Peyer's patch (tissue), 4 donors: ENCODE results near the gene GTF2H4. TPM values are rescaled to one million over a fixed set of nuclear protein-coding genes. Genes with fewer than 3 reads are reported as not detected.

Source experiments
- DNase-seq, 3 donors: peaks; one replicate each; pipeline ENCODE4 v3.0.0-alpha.2; 2017 to 2019
- H3K27ac ChIP-seq, 4 donors: fragments of 200-600 bp; sonication (generic); one replicate each; pipeline ENCODE4 v1.5.1; 2016 to 2019
- H3K27me3 ChIP-seq, 2 donors: fragments of 200-600 bp; sonication (generic); one replicate each; pipeline ENCODE4 v1.5.1; 2019
- H3K36me3 ChIP-seq, 3 donors: fragments of 200-600 bp; sonication (generic); one replicate each; pipeline ENCODE4 v1.5.1; 2016 to 2019
- H3K4me1 ChIP-seq, 4 donors: fragments of 200-600 bp; sonication (generic); one replicate each; pipeline ENCODE4 v1.5.1; 2016 to 2019
- H3K4me3 ChIP-seq, 4 donors: fragments of 200-600 bp; sonication (generic); 1 replicate in 3 of 4; 2 replicates in 1 of 4; pipeline ENCODE4 v1.5.1; 2016 to 2019; ENCODE audit warnings: mild to moderate bottlenecking in 1 of 4
- H3K9me3 ChIP-seq, 4 donors: fragments of 200-600 bp; sonication (generic); one replicate each; pipeline ENCODE4 v1.5.1; 2016 to 2019; ENCODE audit warnings: mild to moderate bottlenecking in 1 of 4
- CTCF ChIP-seq, 6 experiments: fragments of 450-650 bp in 4 of 6; fragments of 200-600 bp in 2 of 6; sonication (generic) in 1 of 6; IDR thresholded peaks; one replicate each; pipeline ENCODE4 v1.5.1; 2017 to 2019; ENCODE audit warnings: antibody characterized with exemption in 6 of 6, mild to moderate bottlenecking in 3 of 6, moderate library complexity in 1 of 6
- POLR2A ChIP-seq, 2 donors: fragments of 450-650 bp; IDR thresholded peaks; one replicate each; pipeline ENCODE4 v1.5.1; 2017; ENCODE audit warnings: antibody characterized with exemption in 2 of 2, mild to moderate bottlenecking in 2 of 2, moderate library complexity in 2 of 2
- small RNA-seq, 2 donors: library from RNA; depleted of rRNA; stranded (forward); fragments of <200 nt; gene quantifications; one replicate each; pipeline ENCODE3, GENCODE V24; 2016
- total RNA-seq, 4 donors: library from RNA; depleted of rRNA; stranded (reverse); fragments of >200 nt; gene quantifications; one replicate each; pipeline ENCODE4 v1.1.0, GENCODE V29; 2016

The GTF2H4 gene
- total RNA-seq, 4 donors from 2014 or later = 10.7 to 21.3 (median 17.0) TPM

- Histone ChIP-seq H3K4me3 (no peak overlapping the region), H3K36me3 (no peaks in the 10 kb centered on the region), H3K4me1 (peaks cover 0 to 2% (median under 1%) of the 10 kb centered on the region in 4 donors), H3K27ac (no peak overlapping the region), H3K27me3 (no peaks in the 10 kb centered on the region), H3K9me3 (no peaks in the 10 kb centered on the region)
- DNase-seq = no peak
- no peak for TF ChIP-seq POLR2A (IDR thresholded peaks at IDR 0.05)
- no peak for TF ChIP-seq CTCF (IDR thresholded peaks at IDR 0.05)
Measured at GRCh38 chr6:30960907-30961673, 53.1 kb downstream of the GTF2H4 start.

- TF ChIP-seq CTCF (IDR thresholded peaks at IDR 0.05) (no peak), POLR2A (IDR thresholded peaks at IDR 0.05) (no peak)
- H3K36me3 ChIP-seq = no peaks in the 10 kb centered on the region
- no peak for DNase-seq
- no peak overlapping the region for H3K27ac ChIP-seq
- H3K4me3 ChIP-seq = no peak overlapping the region
- no peaks in the 10 kb centered on the region for H3K27me3 ChIP-seq
- H3K4me1 ChIP-seq = no peaks in the 10 kb centered on the region
- no peaks in the 10 kb centered on the region for H3K9me3 ChIP-seq
Measured at GRCh38 chr6:30962716-30963115, 54.7 kb downstream of the GTF2H4 start.

GRCh38 chr6:30963641-30964040 is 55.6 kb downstream of the GTF2H4 start:
- no peak overlapping the region for H3K27ac ChIP-seq
- no peaks in the 10 kb centered on the region for H3K9me3 ChIP-seq
- no peak overlapping the region for H3K4me3 ChIP-seq
- no peak for TF ChIP-seq CTCF (IDR thresholded peaks at IDR 0.05)
- no peaks in the 10 kb centered on the region for H3K36me3 ChIP-seq
- no peaks in the 10 kb centered on the region for H3K27me3 ChIP-seq
- H3K4me1 ChIP-seq = no peaks in the 10 kb centered on the region
- DNase-seq = no peak

Small RNAs within 50 kb of the gene (small RNA-seq; reads per million reads assigned to genes)
- 0 reads per million in 2 donors for gene RF00019

Other genes starting within 250 kb of the GTF2H4 start
- 10 to 100 TPM; 39.6 to 68.1 (median 58.2) TPM for gene DHX16, start 235.2 kb upstream of the GTF2H4 start, total RNA-seq
- gene PPP1R18, start 221.6 kb upstream of the GTF2H4 start, total RNA-seq = 10 to 100 TPM in 2 of 4 donors, 1 to 10 TPM in 2; 4.7 to 52.8 (median 9.0) TPM
- 1 to 10 TPM in 2 of 4 donors, not detected in 2; 2.0 to 2.7 TPM for gene NRM, start 217.2 kb upstream of the GTF2H4 start, total RNA-seq
- 10 to 100 TPM in 3 of 4 donors, 1 to 10 TPM in 1; 7.5 to 51.2 (median 19.4) TPM for gene MDC1, start 190.9 kb upstream of the GTF2H4 start, total RNA-seq
- gene TUBB, start 187.9 kb upstream of the GTF2H4 start, total RNA-seq = 100 to 1,000 TPM in 1 of 4 donors, 10 to 100 TPM in 3; 69.9 to 188 (median 95.6) TPM
- 100 to 1,000 TPM in 2 of 4 donors, 10 to 100 TPM in 2; 74.1 to 151 (median 100) TPM for gene FLOT1, start 165.5 kb upstream of the GTF2H4 start, total RNA-seq
- 10 to 100 TPM in 3 of 4 donors, 1 to 10 TPM in 1; 6.7 to 16.4 (median 13.2) TPM for gene IER3, start 163.7 kb upstream of the GTF2H4 start, total RNA-seq
- 100 to 1,000 TPM in 3 of 4 donors, 10 to 100 TPM in 1; 70.1 to 166 (median 143) TPM for gene DDR1, start 23.7 kb upstream of the GTF2H4 start, total RNA-seq
- 10 to 100 TPM; 24.2 to 40.0 (median 31.1) TPM for gene VARS2, start 6.0 kb downstream of the GTF2H4 start, total RNA-seq
- gene SFTA2, start 24.0 kb downstream of the GTF2H4 start, total RNA-seq = not detected
- under 1 TPM in 1 of 4 donors, not detected in 3; 0.18 TPM for gene MUCL3, start 32.8 kb downstream of the GTF2H4 start, total RNA-seq
- not detected for gene MUC21, start 75.5 kb downstream of the GTF2H4 start, total RNA-seq
- gene MUC22, start 102.3 kb downstream of the GTF2H4 start, total RNA-seq = not detected
- gene C6orf15, start 204.4 kb downstream of the GTF2H4 start, total RNA-seq = not detected
- 10 to 100 TPM in 2 of 4 donors, 1 to 10 TPM in 1, not detected in 1; 6.5 to 26.5 (median 22.0) TPM for gene PSORS1C1, start 206.6 kb downstream of the GTF2H4 start, total RNA-seq
- under 1 TPM in 1 of 4 donors, not detected in 3; 0.54 TPM for gene CDSN, start 212.2 kb downstream of the GTF2H4 start, total RNA-seq
- gene PSORS1C2, start 230.9 kb downstream of the GTF2H4 start, total RNA-seq = not detected
- 10 to 100 TPM; 28.3 to 86.6 (median 36.2) TPM for gene CCHCR1, start 249.6 kb downstream of the GTF2H4 start, total RNA-seq